ENCODE measurements around the gene NUDCD2. TPM values are rescaled to one million over a fixed set of nuclear protein-coding genes. Genes with fewer than 3 reads are reported as not detected.

Gene NUDCD2
- total RNA-seq, 1 experiment from 2014 or later, result 44.9 TPM

- Mint-ChIP-seq H3K9me3 (ENCODE audit: low read depth, unreplicated experiment) (no peaks in the 10 kb centered on the region), H3K27ac (ENCODE audit: unreplicated experiment) (no peak overlapping the region), H3K4me3 (ENCODE audit: low read depth, unreplicated experiment) (no peak overlapping the region), H3K36me3 (ENCODE audit: insufficient read depth, unreplicated experiment) (peaks cover 72% of the 10 kb centered on the region), H3K27me3 (ENCODE audit: unreplicated experiment) (no peaks in the 10 kb centered on the region), H3K4me1 (ENCODE audit: low read depth, unreplicated experiment) (no peaks in the 10 kb centered on the region)
- no TSS peak for BruUV-seq (replicated peaks)
- CTCF ChIA-PET, result interaction anchor here (0.6 kb wide), 1 partner anchor 8 kb away, joined by 4 read pairs; no protein-coding TSS in a partner anchor
- intact Hi-C loops (cut with micrococcal nuclease; ENCODE audit: unreplicated experiment), result no loop called here
- no peak for DNase-seq
- no peak for TF ChIP-seq CTCF (IDR thresholded peaks at IDR 0.05; ENCODE audit: unreplicated experiment)
These were observed 11.4 kb downstream of the NUDCD2 start for GRCh38 chr5:163448491-163448890.

- no peak for TF ChIP-seq CTCF (IDR thresholded peaks at IDR 0.05; ENCODE audit: unreplicated experiment)
- Mint-ChIP-seq H3K4me3 (ENCODE audit: low read depth, unreplicated experiment) (no peak overlapping the region), H3K27ac (ENCODE audit: unreplicated experiment) (no peak overlapping the region), H3K36me3 (ENCODE audit: insufficient read depth, unreplicated experiment) (peaks cover 73% of the 10 kb centered on the region), H3K9me3 (ENCODE audit: low read depth, unreplicated experiment) (no peaks in the 10 kb centered on the region), H3K4me1 (ENCODE audit: low read depth, unreplicated experiment) (no peaks in the 10 kb centered on the region), H3K27me3 (ENCODE audit: unreplicated experiment) (no peaks in the 10 kb centered on the region)
- CTCF ChIA-PET, result interaction anchor here (0.6 kb wide), 1 partner anchor 9 kb away, joined by 4 read pairs; no protein-coding TSS in a partner anchor
- no peak for DNase-seq
- intact Hi-C loops (cut with micrococcal nuclease; ENCODE audit: unreplicated experiment), result no loop called here
- BruUV-seq (replicated peaks), result no TSS peak
These were observed 12.0 kb downstream of the NUDCD2 start for GRCh38 chr5:163447875-163448274.

GRCh38 chr5:163447191-163447590 lies 12.7 kb downstream of the NUDCD2 start:
- intact Hi-C loops (cut with micrococcal nuclease; ENCODE audit: unreplicated experiment), result no loop called here
- Mint-ChIP-seq H3K27me3 (ENCODE audit: unreplicated experiment) (no peaks in the 10 kb centered on the region), H3K36me3 (ENCODE audit: insufficient read depth, unreplicated experiment) (peaks cover 74% of the 10 kb centered on the region), H3K4me1 (ENCODE audit: low read depth, unreplicated experiment) (no peaks in the 10 kb centered on the region), H3K27ac (ENCODE audit: unreplicated experiment) (no peak overlapping the region), H3K4me3 (ENCODE audit: low read depth, unreplicated experiment) (no peak overlapping the region), H3K9me3 (ENCODE audit: low read depth, unreplicated experiment) (no peaks in the 10 kb centered on the region)
- no peak for TF ChIP-seq CTCF (IDR thresholded peaks at IDR 0.05; ENCODE audit: unreplicated experiment)
- CTCF ChIA-PET, result no interaction called here
- DNase-seq, result no peak
- no TSS peak for BruUV-seq (replicated peaks)

GRCh38 chr5:163445345-163445744 lies 14.6 kb downstream of the NUDCD2 start:
- no peaks in the 10 kb centered on the region for H3K9me3 Mint-ChIP-seq (ENCODE audit: low read depth, unreplicated experiment)
- no peak overlapping the region for H3K4me3 Mint-ChIP-seq (ENCODE audit: low read depth, unreplicated experiment)
- no peak overlapping the region for H3K27ac Mint-ChIP-seq (ENCODE audit: unreplicated experiment)
- peaks cover under 1% of the 10 kb centered on the region for H3K4me1 Mint-ChIP-seq (ENCODE audit: low read depth, unreplicated experiment)
- CTCF ChIA-PET, result interaction anchor here (0.6 kb wide), 1 partner anchor 718 kb away, joined by 3 read pairs; no protein-coding TSS in a partner anchor
- TF ChIP-seq CTCF (IDR thresholded peaks at IDR 0.05; ENCODE audit: unreplicated experiment), result no peak
- no peaks in the 10 kb centered on the region for H3K27me3 Mint-ChIP-seq (ENCODE audit: unreplicated experiment)
- no TSS peak for BruUV-seq (replicated peaks)
- no peak for DNase-seq
- H3K36me3 Mint-ChIP-seq (ENCODE audit: insufficient read depth, unreplicated experiment), result peaks cover 65% of the 10 kb centered on the region
- intact Hi-C loops (cut with micrococcal nuclease; ENCODE audit: unreplicated experiment), result no loop called here

All from Calu3 (cell line).